ENCODE data around the gene HS3ST4. TPM values are rescaled to one million over a fixed set of nuclear protein-coding genes. Genes with fewer than 3 reads are reported as not detected.

The HS3ST4 gene
- total and polyA plus RNA-seq, 2 of the 4 experiments (the other 2 are of a cell fraction) = not detected

DNA sequence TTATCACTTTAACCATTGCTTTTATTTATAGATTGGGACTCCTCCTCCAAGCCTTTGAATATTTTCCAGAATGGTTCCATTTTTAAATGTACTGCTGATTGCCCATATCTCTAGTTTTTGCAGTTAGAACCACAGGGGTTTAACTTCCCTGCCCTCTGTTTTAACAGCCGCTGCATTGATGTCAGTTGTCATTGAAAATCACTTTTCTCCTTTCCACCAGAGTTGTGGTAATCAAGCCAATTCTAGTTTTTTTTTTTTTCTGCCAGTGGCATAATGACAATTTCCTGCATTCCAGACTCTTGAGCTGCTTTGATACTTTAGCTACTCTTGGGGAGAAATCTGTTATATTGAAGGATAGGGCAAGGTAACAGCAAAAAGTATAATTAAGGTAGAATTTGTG lies 91.5 kb downstream of the HS3ST4 start:
- no peak overlapping the region for H3K4me2 ChIP-seq (ENCODE audit: low read depth, low read length)
- no CpG with 5 or more reads among the region's 1 CpG for WGBS, 2 experiments (ENCODE audit: extremely low coverage in 2 of 2, insufficient read length in 1 of 2)
- dilution Hi-C loops (cut with HindIII; ENCODE audit: low sequenced_read_pairs, unreplicated experiment) = no loop called here

More for the DNA sequence above, 91.5 kb downstream of the HS3ST4 start:
- Histone ChIP-seq H3K9me1 (ENCODE audit: insufficient read depth, low read length) (no peaks in the 10 kb centered on the region), H2BK15ac (ENCODE audit: low read depth, low read length) (no peak overlapping the region), H4K8ac (ENCODE audit: low read depth in 2 of 2, low read length in 2 of 2) (no peak overlapping the region), H3K9me3 (ENCODE audit: control insufficient read depth, insufficient read depth, low read length) (peaks cover 7% of the 10 kb centered on the region; the same call in 1 of the 2 replicates), H3K79me1 (ENCODE audit: low read depth in 1 of 2, low read length in 2 of 2) (no peaks in the 10 kb centered on the region), H2BK20ac (ENCODE audit: low read depth, low read length) (no peak overlapping the region), H3K56ac (ENCODE audit: extremely low read depth, insufficient read depth, low read length) (no peak overlapping the region), H2AFZ (replicated peaks; ENCODE audit: low read length, poor library complexity) (no peak overlapping the region), H4K5ac (ENCODE audit: low read depth, low read length) (no peak overlapping the region), H3K23ac (ENCODE audit: low read depth, low read length) (no peak overlapping the region), H3K27me3 (ENCODE audit: control insufficient read depth, insufficient read depth, low read length) (no peaks in the 10 kb centered on the region), H3K4me3 (ENCODE audit: insufficient read depth, low read depth, low read length) (no peak overlapping the region), H2AK5ac (ENCODE audit: low read depth, low read length) (no peak overlapping the region), H4K20me1 (ENCODE audit: insufficient read depth, low read length) (no peaks in the 10 kb centered on the region), H4K91ac (ENCODE audit: insufficient read depth, low read depth, low read length) (no peak overlapping the region), H2AK9ac (replicated peaks; ENCODE audit: low read depth, low read length, poor library complexity) (no peak overlapping the region), H2BK120ac (ENCODE audit: low read depth, low read length) (no peak overlapping the region), H2BK5ac (ENCODE audit: low read depth, low read length, poor library complexity, severe bottlenecking) (no peak overlapping the region), H3K4me1 (ENCODE audit: control insufficient read depth, insufficient read depth, low read length) (no peaks in the 10 kb centered on the region), H3K36me3 (ENCODE audit: control insufficient read depth, insufficient read depth, low read length) (no peaks in the 10 kb centered on the region), H3K14ac (replicated peaks; ENCODE audit: low read depth, low read length) (no peak overlapping the region), H3K18ac (ENCODE audit: low read depth, low read length) (no peak overlapping the region), H3K4ac (ENCODE audit: low read depth, low read length) (no peak overlapping the region), H3K27ac (ENCODE audit: insufficient read depth, low read length) (no peak overlapping the region), H3K9ac (ENCODE audit: low read depth, low read length) (no peak overlapping the region)
- TF ChIP-seq RAD21 (IDR thresholded peaks at IDR 0.05; ENCODE audit: low read length) = no peak
- no peak for TF ChIP-seq SMC3 (IDR thresholded peaks at IDR 0.05; ENCODE audit: low read depth, low read length)
- TF ChIP-seq MXI1 (IDR thresholded peaks at IDR 0.05; ENCODE audit: borderline replicate concordance, low read depth, low read length) = no peak
- TF ChIP-seq, protein P1, sequence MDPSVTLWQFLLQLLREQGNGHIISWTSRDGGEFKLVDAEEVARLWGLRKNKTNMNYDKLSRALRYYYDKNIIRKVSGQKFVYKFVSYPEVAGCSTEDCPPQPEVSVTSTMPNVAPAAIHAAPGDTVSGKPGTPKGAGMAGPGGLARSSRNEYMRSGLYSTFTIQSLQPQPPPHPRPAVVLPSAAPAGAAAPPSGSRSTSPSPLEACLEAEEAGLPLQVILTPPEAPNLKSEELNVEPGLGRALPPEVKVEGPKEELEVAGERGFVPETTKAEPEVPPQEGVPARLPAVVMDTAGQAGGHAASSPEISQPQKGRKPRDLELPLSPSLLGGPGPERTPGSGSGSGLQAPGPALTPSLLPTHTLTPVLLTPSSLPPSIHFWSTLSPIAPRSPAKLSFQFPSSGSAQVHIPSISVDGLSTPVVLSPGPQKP (IDR thresholded peaks at IDR 0.05; ENCODE audit: borderline replicate concordance, low read depth, low read length) = no peak
- TF ChIP-seq RFX5 (IDR thresholded peaks at IDR 0.05; ENCODE audit: low read depth, low read length) = no peak
- no peak for TF ChIP-seq CEBPB (IDR thresholded peaks at IDR 0.05; ENCODE audit: low read depth, low read length)
- TF ChIP-seq, protein P2, sequence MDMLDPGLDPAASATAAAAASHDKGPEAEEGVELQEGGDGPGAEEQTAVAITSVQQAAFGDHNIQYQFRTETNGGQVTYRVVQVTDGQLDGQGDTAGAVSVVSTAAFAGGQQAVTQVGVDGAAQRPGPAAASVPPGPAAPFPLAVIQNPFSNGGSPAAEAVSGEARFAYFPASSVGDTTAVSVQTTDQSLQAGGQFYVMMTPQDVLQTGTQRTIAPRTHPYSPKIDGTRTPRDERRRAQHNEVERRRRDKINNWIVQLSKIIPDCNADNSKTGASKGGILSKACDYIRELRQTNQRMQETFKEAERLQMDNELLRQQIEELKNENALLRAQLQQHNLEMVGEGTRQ (IDR thresholded peaks at IDR 0.05; ENCODE audit: low read depth, low read length) = no peak
- no peak for TF ChIP-seq CHD1 (IDR thresholded peaks at IDR 0.05; ENCODE audit: low read depth, low read length)
- no TSS peak for BruUV-seq (replicated peaks)
- in situ Hi-C loops (cut with MboI; ENCODE audit: low sequenced_read_pairs) = no loop called here
- POLR2A ChIA-PET (ENCODE audit: unreplicated experiment) = no interaction called here
- CTCF ChIA-PET = interaction anchor here (0.6 kb wide), 2 partner anchors 47 to 1957 kb away, joined by 3 read pairs; no protein-coding TSS in a partner anchor
- intact Hi-C loops (cut with micrococcal nuclease) = no loop called here
- DNase-seq (no peak), ATAC-seq (ENCODE audit: low read depth) (no peak)

Measured in IMR-90 (cell line).